ENCODE data around the gene C14orf132.

C14orf132 gene

DNA sequence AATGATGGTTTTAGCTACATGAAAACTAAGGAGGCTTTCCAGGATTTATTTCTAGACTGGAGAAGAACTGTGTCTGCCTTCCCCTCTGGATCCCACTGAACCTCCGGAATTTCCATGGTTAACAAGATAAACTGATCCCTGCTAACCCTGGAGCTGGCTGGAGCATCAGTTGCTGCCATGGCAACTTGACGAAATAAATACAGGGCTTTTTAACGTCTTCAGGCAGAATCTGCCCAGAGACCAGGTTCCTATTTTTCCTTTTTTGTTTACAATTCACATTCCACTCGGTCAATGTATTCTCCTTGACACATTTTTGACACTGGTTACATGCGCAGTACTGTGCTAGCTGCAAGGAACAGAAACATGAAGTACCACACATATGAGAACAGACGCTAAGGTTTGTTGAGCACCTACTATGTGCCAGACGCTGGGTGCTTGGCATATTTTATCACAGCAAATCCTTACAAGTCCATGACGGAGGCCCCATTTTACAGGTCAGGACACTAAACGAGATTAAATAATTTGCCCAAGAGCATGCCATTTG lies 1.7 kb downstream of the C14orf132 start:
- DNase-seq, result no peak

DNA sequence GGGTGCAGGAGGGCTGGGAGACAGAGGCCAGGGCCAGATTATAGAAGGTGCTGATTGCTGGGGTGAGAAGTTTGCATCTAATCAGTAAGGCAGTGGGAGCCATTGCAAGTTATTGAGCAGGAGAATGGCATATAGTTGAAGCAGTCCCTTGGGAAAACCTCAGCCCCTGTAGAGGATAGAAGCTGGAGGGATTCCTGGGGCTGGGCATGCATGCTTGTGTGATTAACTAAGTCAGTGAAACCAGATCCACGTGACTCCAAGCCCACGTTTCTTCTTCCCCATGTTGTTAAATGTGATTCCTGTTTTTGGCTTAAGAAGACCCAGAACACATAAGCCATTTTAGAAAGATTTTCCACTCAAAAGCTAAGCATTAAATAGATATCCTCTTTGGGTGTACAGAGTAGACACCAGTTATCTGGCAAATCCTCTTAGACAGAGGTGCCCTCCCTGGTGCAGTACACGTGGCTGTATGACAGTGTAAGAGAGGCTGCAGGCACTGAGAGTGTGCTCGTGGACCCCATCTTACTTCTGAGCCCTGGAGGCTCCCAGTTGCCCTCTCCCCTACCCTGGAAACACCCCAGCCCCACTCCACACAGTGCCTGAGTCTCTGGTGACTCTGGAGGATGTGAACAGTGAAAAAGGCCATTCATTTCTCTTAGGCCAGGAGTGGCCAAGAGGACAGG lies 3.2 kb downstream of the C14orf132 start:
- no peak for DNase-seq

DNA sequence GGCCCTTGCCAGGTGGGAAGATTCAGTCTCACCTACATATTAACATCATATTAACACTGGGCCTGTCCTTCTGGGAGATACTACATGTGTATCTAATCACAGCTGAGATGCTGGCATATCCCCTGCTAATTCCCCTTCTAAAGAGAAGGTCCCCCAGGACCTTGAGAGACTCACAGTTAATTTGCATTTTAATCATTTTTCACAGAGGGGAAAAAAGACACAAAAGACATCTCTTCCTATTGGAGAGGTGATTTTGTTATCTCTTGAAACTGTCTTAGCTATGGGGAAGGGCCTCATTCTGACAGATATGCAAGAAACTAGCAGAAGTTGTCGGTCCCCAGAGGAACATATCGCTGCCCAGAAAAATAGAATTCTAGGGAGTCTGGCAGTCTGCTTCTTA lies 7.5 kb downstream of the C14orf132 start:
- DNase-seq, result no peak

- no peak for DNase-seq
These were observed 7.9 kb downstream of the C14orf132 start for GRCh38 chr14:96047101-96047500.

DNA sequence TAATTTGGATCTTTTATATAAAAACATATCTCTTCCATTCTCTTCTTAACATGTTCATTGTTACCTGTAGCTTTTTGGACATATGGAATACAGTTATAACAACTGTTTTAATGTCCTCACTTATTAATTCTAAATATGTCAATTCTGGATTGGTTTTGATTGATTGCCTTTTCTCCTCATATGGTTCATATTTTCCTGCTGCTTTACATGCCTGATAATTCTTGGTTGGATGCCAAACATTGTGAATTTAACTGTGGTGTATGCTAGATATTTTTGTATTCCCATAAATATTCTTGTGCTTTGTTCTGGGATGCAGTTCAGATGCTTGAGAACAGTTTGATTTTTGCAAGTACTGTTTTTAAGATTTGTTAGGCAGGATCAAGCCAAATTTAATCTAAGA lies 10.8 kb downstream of the C14orf132 start:
- no peak for DNase-seq

DNA sequence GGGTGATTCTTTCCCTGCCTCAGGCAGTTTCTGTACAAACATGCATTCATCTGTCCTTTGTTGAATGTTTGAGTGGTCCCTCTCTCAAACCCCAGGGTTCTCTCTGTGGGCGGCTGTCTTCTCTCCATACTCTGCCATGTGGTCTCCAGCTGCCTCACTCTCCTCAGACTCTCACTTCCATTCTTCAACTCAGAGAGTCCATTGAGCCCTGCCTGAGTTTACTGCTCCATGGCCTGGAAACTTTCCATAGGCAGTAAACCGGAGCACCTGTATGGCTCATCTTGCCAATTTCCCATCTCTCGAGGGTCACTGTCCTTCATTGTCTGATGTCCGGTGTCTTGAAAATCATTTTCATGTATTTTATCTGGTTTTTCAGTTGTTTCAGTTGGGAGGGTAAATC lies 11.3 kb downstream of the C14orf132 start:
- DNase-seq, result no peak

- no peak for DNase-seq
These were observed 12.1 kb downstream of the C14orf132 start for GRCh38 chr14:96051231-96051630.

DNA sequence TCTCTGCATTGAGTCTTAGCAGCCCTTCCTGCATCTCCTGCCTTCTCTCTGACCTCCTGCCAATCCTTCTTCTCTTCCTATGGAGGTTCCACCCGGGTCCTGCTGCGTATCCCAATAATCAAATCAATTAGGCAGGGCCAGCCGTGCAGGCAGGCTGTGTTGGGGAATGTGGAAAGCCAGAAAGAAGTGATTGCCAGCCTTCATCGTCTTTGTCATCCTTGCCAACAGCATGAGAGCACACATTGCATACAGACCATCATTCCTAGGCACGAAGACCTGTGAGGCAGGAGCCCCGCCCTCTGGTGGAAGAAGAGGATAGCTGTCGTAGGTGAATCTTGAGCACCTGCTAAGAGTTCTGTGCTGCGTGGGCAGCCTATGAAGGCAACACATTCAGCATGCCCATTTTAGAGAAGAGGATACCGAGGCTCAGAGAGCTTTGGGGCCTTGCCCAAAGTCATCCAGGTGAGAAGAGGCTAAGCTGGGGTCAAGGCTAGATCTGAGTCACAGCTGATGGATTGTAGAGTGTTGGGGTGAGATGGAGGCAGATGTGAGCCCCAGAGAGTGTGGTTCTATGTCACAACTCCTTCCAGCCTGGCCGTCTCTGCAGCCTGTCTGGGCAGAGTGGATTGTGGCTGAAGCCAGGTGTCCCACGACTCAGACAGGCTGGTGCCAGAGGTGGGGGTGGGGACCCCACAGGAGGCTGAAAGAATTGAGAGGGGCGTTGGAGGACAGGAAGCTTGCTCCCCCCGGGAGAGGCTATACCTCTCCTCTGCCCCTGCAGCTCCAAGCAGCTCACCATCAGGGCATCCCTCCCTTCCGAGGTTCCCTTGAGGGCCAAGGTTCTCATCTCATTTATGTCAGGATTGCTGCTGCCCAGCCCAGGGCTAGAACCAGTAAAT lies 12.7 kb downstream of the C14orf132 start:
- no peak for DNase-seq

- no peak for DNase-seq
These were observed 13.5 kb downstream of the C14orf132 start for GRCh38 chr14:96052541-96053247.

GRCh38 chr14:96053248-96053599 lies 14.1 kb downstream of the C14orf132 start:
- DNase-seq, result no peak

GRCh38 chr14:96053600-96054381 lies 14.6 kb downstream of the C14orf132 start:
- DNase-seq, result no peak

DNA sequence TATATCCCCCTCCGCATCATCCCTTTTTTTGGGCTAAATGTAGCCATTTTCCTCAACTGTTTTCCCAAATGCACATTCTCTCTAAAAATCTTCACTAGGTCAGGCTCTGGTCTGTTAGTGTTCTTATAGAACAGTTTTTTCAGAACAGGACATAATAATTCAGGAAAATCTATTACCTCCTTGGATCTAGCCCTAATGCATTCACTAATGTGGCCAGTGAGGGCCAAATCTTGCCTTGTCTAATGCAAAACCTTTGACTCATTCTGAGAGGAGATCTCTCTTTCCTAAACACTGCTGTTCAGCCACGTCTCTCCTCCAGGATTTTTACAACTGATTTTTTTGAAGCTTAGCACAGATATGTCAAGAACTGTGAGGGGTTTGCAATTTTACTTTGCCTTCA lies 15.5 kb downstream of the C14orf132 start:
- no peak for DNase-seq

- DNase-seq, result no peak
These were observed 16.0 kb downstream of the C14orf132 start for GRCh38 chr14:96055065-96055752.

GRCh38 chr14:96055753-96056508 lies 16.8 kb downstream of the C14orf132 start:
- no peak for DNase-seq

DNA sequence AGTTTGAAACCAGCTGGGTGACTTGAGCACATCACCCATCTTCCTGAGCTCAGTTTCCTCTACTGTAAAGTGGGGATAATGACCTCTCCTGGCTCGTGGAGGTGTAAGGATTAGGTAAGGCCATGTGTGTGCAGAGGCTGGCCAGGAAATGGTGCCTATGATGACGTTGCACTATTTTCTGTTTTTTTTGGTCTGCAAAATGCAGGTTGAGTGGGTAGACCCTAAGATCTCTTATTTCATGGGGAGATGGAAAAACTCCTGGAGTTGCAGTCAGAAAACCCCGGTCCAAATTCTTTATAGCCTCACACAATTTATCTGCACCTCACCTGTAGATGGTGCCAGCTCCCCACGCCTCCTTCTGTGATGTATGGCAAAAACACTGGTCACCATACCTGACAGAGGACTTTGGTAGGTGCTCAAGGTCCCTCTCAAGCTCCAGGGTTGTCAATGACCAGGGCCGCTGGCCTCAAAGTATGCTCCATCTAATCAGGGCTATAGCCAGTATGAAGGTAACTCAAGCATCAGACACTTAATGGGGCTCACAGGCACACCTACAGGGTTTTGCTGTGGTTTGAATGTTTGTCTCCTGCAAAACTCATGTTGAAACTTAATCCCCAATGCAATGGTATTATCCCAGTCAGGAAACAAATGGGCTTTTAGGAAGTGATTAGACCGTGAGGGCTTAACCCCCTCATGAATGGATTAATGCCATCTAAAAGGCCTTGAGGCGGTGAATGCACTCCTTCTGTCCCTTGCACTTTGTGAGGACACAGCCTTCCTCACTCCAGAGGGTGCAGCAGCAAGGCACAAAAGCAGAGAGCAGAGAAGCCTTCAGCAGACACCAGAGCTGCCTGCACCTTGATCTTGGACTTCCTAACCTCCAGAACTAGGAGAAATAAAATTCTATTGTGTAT lies 17.6 kb downstream of the C14orf132 start:
- DNase-seq, result no peak

- DNase-seq, result no peak
These were observed 18.6 kb downstream of the C14orf132 start for GRCh38 chr14:96057738-96058137.

DNA sequence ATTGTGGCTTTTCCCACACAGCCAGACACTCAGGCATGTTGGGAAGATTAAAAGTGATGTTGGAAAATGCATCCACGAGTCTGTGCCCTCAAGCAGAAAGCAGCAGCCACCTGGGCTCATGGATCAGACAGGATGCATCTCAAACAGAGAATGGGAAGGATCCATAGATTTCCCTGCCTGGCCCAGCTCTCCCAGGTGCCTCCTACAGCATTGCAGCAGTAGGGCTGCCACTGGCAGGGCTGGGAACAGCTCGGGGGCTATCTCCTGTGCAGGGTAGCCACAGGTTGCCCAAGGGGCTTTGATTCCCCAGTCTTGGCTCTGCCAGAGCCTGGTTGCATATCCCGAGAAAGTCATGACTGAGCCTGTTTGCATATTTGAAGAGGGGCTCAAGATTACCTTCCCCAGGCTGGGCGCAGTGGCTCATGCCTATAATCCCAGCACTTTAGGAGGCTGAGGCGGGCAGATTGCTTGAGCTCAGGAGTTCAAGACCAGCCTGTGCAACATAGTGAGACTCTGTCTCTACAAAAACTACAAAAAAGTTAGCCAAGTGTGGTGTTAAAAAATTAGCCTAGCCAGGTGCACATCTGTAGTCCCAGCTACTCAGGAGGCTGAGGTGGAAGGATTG lies 19.5 kb downstream of the C14orf132 start:
- no peak for DNase-seq

GRCh38 chr14:96059519-96060135 lies 20.5 kb downstream of the C14orf132 start:
- DNase-seq, result no peak
